H9 (cell line): ENCODE measurements around the gene RBSN. TPM values are rescaled to one million over a fixed set of nuclear protein-coding genes. Genes with fewer than 3 reads are reported as not detected.

Experiments used
- DNase-seq: peaks from one replicate; pipeline ENCODE4 v3.0.0-alpha.2; 2017
- H2AFZ ChIP-seq: one replicate; pipeline ENCODE4 v1.6.1; 2013; ENCODE audit warnings: mild to moderate bottlenecking, low read length, control low read depth, moderate library complexity
- H2AK5ac ChIP-seq: 2 replicates; pipeline ENCODE4 v1.6.1; 2013; ENCODE audit warnings: low read length, control low read depth, mixed read lengths; ENCODE audit not compliant: insufficient read length
- H2BK120ac ChIP-seq: one replicate; pipeline ENCODE4 v1.6.1; 2013; ENCODE audit warnings: low read depth, mild to moderate bottlenecking, low read length, control low read depth, inconsistent platforms; ENCODE audit not compliant: poor library complexity, severe bottlenecking
- H2BK12ac ChIP-seq: 2 replicates; pipeline ENCODE4 v1.6.1; 2013; ENCODE audit warnings: low read length, control low read depth, mixed read lengths, low read depth; ENCODE audit not compliant: insufficient read length
- H2BK15ac ChIP-seq: 2 replicates; pipeline ENCODE4 v1.6.1; 2013; ENCODE audit warnings: low read depth, low read length, control low read depth
- H2BK20ac ChIP-seq: one replicate; pipeline ENCODE4 v1.6.1; 2013; ENCODE audit warnings: low read depth, mild to moderate bottlenecking, low read length, control low read depth, inconsistent platforms; ENCODE audit not compliant: poor library complexity, severe bottlenecking
- H2BK5ac ChIP-seq: 2 replicates; pipeline ENCODE4 v1.6.1; 2013; ENCODE audit warnings: low read length, control low read depth, mixed read lengths; ENCODE audit not compliant: insufficient read length
- H3K14ac ChIP-seq: 2 replicates; pipeline ENCODE4 v1.6.1; 2013; ENCODE audit warnings: low read length, control low read depth; ENCODE audit not compliant: insufficient read depth
- H3K18ac ChIP-seq: 2 replicates; pipeline ENCODE4 v1.6.1; 2013; ENCODE audit warnings: low read depth, mild to moderate bottlenecking, mixed read lengths, low read length, control low read depth; ENCODE audit not compliant: insufficient read length
- H3K23ac ChIP-seq: 2 replicates; pipeline ENCODE4 v1.6.1; 2013; ENCODE audit warnings: low read length, control low read depth, mixed read lengths, low read depth; ENCODE audit not compliant: insufficient read length
- H3K23me2 ChIP-seq: 2 replicates; pipeline ENCODE4 v1.6.1; 2013; ENCODE audit warnings: low read depth, mild to moderate bottlenecking, mixed read lengths, low read length, control low read depth; ENCODE audit not compliant: insufficient read length, poor library complexity, severe bottlenecking
- H3K27ac ChIP-seq: 2 replicates; pipeline ENCODE4 v1.5.1; 2013; ENCODE audit warnings: low read length, control low read depth, mixed read lengths, low read depth; ENCODE audit not compliant: insufficient read length
- H3K27me3 ChIP-seq: 2 replicates; pipeline ENCODE4 v1.6.1; 2013; ENCODE audit warnings: low read length, control low read depth, inconsistent platforms; ENCODE audit not compliant: insufficient read depth
- H3K4ac ChIP-seq: 2 replicates; pipeline ENCODE4 v1.6.1; 2013; ENCODE audit warnings: low read depth, mild to moderate bottlenecking, control low read depth, inconsistent platforms, low read length, moderate library complexity
- H3K4me1 ChIP-seq: 2 replicates; pipeline ENCODE4 v1.6.1; 2013; ENCODE audit warnings: low read length, control low read depth, inconsistent platforms; ENCODE audit not compliant: insufficient read depth
- H3K4me2 ChIP-seq: 2 replicates; pipeline ENCODE4 v1.6.1; 2013; ENCODE audit warnings: low read length, control low read depth, mixed read lengths; ENCODE audit not compliant: insufficient read length, insufficient read depth
- H3K56ac ChIP-seq: 2 replicates; pipeline ENCODE4 v1.6.1; 2013; ENCODE audit warnings: low read depth, mild to moderate bottlenecking, mixed read lengths, low read length, control low read depth; ENCODE audit not compliant: insufficient read length
- H3K79me1 ChIP-seq: 2 replicates; pipeline ENCODE4 v1.6.1; 2013; ENCODE audit warnings: low read depth, mild to moderate bottlenecking, moderate library complexity, low read length, control low read depth, inconsistent platforms; ENCODE audit not compliant: insufficient read depth, poor library complexity, severe bottlenecking
- H3K79me2 ChIP-seq: 2 replicates; pipeline ENCODE4 v1.6.1; 2013; ENCODE audit warnings: low read length, control low read depth, inconsistent platforms; ENCODE audit not compliant: insufficient read depth
- H3K9ac ChIP-seq: 2 replicates; pipeline ENCODE4 v1.6.1; 2013; ENCODE audit warnings: low read length, control low read depth, mixed read lengths; ENCODE audit not compliant: insufficient read length; ENCODE audit errors: extremely low read depth
- H3K9me3 ChIP-seq: one replicate; pipeline ENCODE4 v1.6.1; 2013; ENCODE audit warnings: low read depth, low read length, inconsistent platforms; ENCODE audit not compliant: control insufficient read depth
- H3T11ph ChIP-seq: one replicate; pipeline ENCODE4 v1.6.1; 2013; ENCODE audit warnings: mild to moderate bottlenecking, low read length, control low read depth, inconsistent platforms
- H4K20me1 ChIP-seq: one replicate; pipeline ENCODE4 v1.6.1; 2013; ENCODE audit not compliant: control insufficient read depth, insufficient read length, insufficient read depth
- H4K5ac ChIP-seq: 2 replicates; pipeline ENCODE4 v1.6.1; 2013; ENCODE audit warnings: low read depth, mild to moderate bottlenecking, mixed read lengths, low read length, control low read depth; ENCODE audit not compliant: insufficient read length
- H4K8ac ChIP-seq: replicated peaks from 2 replicates; pipeline ENCODE4 v1.6.1; 2013; ENCODE audit warnings: low read length, control low read depth, mixed read lengths, low read depth; ENCODE audit not compliant: insufficient read length
- H4K91ac ChIP-seq: 2 replicates; pipeline ENCODE4 v1.6.1; 2013; ENCODE audit warnings: low read depth, mild to moderate bottlenecking, moderate library complexity, mixed read lengths, low read length, control low read depth; ENCODE audit not compliant: insufficient read length
- H3K27ac Mint-ChIP-seq, 3 experiments: 2 replicates in 2 of 3; 3 replicates in 1 of 3; pipeline ENCODE4 v1.8.0; 2020 to 2021; ENCODE audit warnings: mixed read lengths in 3 of 3, mild to moderate bottlenecking in 1 of 3, moderate library complexity in 1 of 3
- H3K27me3 Mint-ChIP-seq: 2 replicates; pipeline ENCODE4 v1.8.0; 2021; ENCODE audit warnings: low read depth, mild to moderate bottlenecking, moderate library complexity, mixed read lengths
- H3K36me3 Mint-ChIP-seq, 3 experiments: 2 replicates in 2 of 3; 3 replicates in 1 of 3; pipeline ENCODE4 v1.8.0; 2020 to 2021; ENCODE audit warnings: low read depth in 3 of 3, mixed read lengths in 3 of 3; ENCODE audit not compliant: insufficient read depth in 1 of 3
- H3K4me1 Mint-ChIP-seq, 2 experiments: 2 replicates each; pipeline ENCODE4 v1.8.0; 2020; ENCODE audit warnings: mixed read lengths in 2 of 2
- H3K4me3 Mint-ChIP-seq, 2 experiments: 2 replicates in 1 of 2; 3 replicates in 1 of 2; pipeline ENCODE4 v1.8.0; 2020 to 2021; ENCODE audit warnings: mild to moderate bottlenecking in 2 of 2, mixed read lengths in 2 of 2, moderate library complexity in 1 of 2
- H3K9me3 Mint-ChIP-seq, 2 experiments: 2 replicates in 1 of 2; 3 replicates in 1 of 2; pipeline ENCODE4 v1.8.0; 2020; ENCODE audit warnings: mild to moderate bottlenecking in 2 of 2, mixed read lengths in 2 of 2, moderate library complexity in 1 of 2
- CTCF ChIP-seq: fragments of 200-600 bp; sonication (generic); conservative IDR thresholded peaks from 3 replicates; pipeline ENCODE4 v1.8.0; 2021; ENCODE audit warnings: antibody characterized with exemption, mild to moderate bottlenecking
- WGBS: extraction: QIAGEN DNeasy Blood & Tissue Kit; methylation state at CpG from one replicate; pipeline ENCODE4 v1.1.7; 2013; ENCODE audit warnings: missing lambda C conversion rate, low lambda C conversion rate, mixed read lengths; ENCODE audit not compliant: insufficient read length; ENCODE audit errors: extremely low coverage; 5-methylcytosine and 5-hydroxymethylcytosine counted together
- total RNA-seq: library from RNA; stranded (reverse); gene quantifications from 2 replicates; pipeline ENCODE4 v1.2.1, GENCODE V29; 2021

Gene RBSN
- total RNA-seq, 1 experiment from 2014 or later: 16.0 TPM

- Histone ChIP-seq H3K79me1 (no peaks in the 10 kb centered on the region), H4K8ac (no peak overlapping the region), H3K23me2 (no peaks in the 10 kb centered on the region), H3K56ac (no peak overlapping the region), H2AK5ac (no peak overlapping the region), H2BK120ac (no peak overlapping the region), H2BK15ac (no peak overlapping the region), H2BK12ac (no peak overlapping the region), H3K9me3 (no peaks in the 10 kb centered on the region), H4K5ac (no peak overlapping the region), H4K20me1 (no peaks in the 10 kb centered on the region), H3K23ac (no peak overlapping the region), H2BK5ac (no peak overlapping the region), H3K4me1 (peaks cover 5% of the 10 kb centered on the region; the same call in 1 of the 2 replicates), H4K91ac (no peak overlapping the region), H3K14ac (no peak overlapping the region), H3K27ac (no peak overlapping the region), H2AFZ (no peak overlapping the region), H3K18ac (no peak overlapping the region), H3K27me3 (no peaks in the 10 kb centered on the region), H3K9ac (no peak overlapping the region), H2BK20ac (no peak overlapping the region), H3T11ph (no peak overlapping the region), H3K79me2 (no peaks in the 10 kb centered on the region), H3K4me2 (no peak overlapping the region), H3K4ac (no peak overlapping the region)
- no peaks in the 10 kb centered on the region for H3K36me3 Mint-ChIP-seq
- DNase-seq: no peak
- H3K4me3 Mint-ChIP-seq: no peak overlapping the region
- no CpG with 5 or more reads among the region's 4 CpGs for WGBS
- H3K4me1 Mint-ChIP-seq: peaks cover 14 to 22% of the 10 kb centered on the region in 2 experiments
- H3K27ac Mint-ChIP-seq: peak overlapping the region in 1 of 3 experiments; percentile 81; a peak in 1 of 7 replicates
- H3K27me3 Mint-ChIP-seq: peaks cover 10% of the 10 kb centered on the region
- TF ChIP-seq CTCF: no peak
- no peaks in the 10 kb centered on the region for H3K9me3 Mint-ChIP-seq
Observed at GRCh38 chr3:15108869-15109268, 9.9 kb upstream of the RBSN start.
